GM21423 (cell line): ENCODE data around the gene MGAT5B.

ENCODE experiments used
- ATAC-seq: cut with Tn5 transposase; IDR thresholded peaks from one replicate; pipeline ENCODE4 v1.9.1; 2021; ENCODE audit warnings: mild to moderate bottlenecking, moderate library complexity; ENCODE audit not compliant: unreplicated experiment

MGAT5B gene

GRCh38 chr17:76878568-76878967 is 10.4 kb downstream of the MGAT5B start:
- ATAC-seq: no peak

DNA sequence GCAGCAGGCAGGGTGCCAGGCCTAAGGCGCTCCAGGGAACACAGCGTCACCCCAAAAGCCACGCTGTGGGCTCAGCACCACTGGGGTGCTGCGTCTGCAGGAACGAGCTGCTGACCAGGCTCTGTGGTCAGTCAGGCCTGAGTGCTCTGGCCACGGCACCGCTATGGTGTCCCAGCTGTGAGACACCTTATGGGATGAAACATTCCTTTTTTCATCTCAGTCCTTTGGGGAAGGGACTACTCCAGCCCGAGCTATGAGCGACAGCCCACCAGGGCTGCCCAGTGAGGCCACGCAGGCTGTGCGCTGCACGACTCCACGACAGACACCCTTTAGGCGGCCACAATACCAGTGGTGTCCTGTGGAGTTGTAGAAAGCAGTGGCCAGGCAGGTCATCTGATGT is 11.1 kb downstream of the MGAT5B start:
- ATAC-seq: no peak

DNA sequence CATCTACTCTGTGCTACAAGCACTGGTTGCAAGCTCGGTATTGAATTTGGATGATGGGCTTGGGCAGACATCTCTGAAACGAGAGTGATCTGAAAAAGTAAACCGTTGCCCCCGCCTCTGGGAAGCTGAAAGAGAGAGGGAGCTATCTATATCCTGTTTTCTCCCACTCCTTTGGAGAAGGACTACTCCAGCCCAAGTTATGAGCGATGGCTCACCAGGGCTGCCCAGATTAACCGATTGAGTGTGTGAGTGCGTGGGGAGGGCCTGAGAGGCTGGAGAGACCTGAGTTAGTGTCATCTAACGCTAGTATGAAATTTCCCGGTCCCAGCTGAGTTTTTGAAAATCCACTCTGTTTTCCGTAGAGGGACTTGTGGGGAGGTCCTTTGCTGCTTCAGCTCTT is 11.5 kb downstream of the MGAT5B start:
- no peak for ATAC-seq

- no peak for ATAC-seq
Measured at GRCh38 chr17:76880268-76880667, 12.1 kb downstream of the MGAT5B start.

DNA sequence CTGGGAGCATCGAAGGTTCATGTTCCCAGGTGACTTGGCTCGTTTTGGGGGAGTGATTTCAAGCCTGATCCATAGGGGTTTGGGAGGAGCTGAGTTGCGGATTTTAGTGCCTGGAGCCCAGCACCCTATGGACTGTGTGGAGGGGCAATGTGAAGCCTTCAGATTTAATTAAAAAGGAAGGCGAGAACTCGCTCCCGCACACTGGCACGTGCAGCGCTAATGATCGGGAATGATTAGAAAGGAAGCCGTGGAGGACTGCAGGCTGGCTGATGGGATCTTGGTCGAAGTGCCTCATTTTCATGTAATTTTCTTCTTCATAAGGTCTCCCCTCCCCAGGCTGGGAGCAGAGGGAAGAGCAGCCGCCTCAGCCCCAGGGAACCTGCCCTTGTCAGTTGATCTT is 12.8 kb downstream of the MGAT5B start:
- ATAC-seq: no peak

DNA sequence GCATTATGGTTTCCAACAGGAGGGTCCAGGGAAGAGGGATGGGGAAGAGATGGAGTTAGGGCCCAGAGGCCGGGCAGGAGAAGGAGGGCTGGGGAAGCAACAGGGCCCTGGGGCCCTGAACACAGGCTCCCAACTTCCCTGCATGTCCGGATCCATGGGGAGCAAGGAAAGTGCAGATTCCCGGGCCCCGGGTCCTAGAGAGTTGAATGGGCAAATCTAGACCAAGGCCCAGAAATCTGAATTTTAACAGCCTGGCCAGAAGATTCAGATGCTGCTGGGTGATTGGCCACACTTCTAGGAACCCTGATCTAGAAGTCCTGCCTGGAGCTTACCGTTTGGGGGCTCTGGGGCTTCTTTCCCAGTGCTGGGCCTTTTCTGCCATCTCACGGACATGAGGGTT is 13.2 kb downstream of the MGAT5B start:
- no peak for ATAC-seq

DNA sequence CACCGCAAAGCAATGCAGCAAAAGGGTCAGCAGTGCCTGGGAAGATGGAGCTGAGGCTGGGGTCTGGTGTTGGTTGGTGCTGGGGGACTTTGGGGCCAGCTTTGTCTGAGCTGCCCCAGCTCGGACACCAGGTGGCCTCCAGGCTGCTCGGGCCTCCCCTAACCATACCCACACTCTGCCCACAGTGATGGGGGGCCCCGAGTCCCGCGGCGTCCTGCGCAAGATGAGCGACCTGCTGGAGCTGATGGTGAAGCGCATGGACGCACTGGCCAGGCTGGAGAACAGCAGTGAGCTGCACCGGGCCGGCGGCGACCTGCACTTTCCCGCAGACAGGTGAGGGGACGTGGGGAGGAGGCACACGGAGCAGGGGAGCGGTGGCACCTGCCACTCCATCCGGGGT is 13.8 kb downstream of the MGAT5B start:
- no peak for ATAC-seq

- ATAC-seq: no peak
Measured at GRCh38 chr17:76883744-76884525, 15.7 kb downstream of the MGAT5B start.

GRCh38 chr17:76884995-76885893 is 17.0 kb downstream of the MGAT5B start:
- no peak for ATAC-seq

GRCh38 chr17:76885894-76886290 is 17.7 kb downstream of the MGAT5B start:
- ATAC-seq: no peak

GRCh38 chr17:76886395-76886794 is 18.2 kb downstream of the MGAT5B start:
- ATAC-seq: no peak

GRCh38 chr17:76887802-76888201 is 19.6 kb downstream of the MGAT5B start:
- no peak for ATAC-seq

DNA sequence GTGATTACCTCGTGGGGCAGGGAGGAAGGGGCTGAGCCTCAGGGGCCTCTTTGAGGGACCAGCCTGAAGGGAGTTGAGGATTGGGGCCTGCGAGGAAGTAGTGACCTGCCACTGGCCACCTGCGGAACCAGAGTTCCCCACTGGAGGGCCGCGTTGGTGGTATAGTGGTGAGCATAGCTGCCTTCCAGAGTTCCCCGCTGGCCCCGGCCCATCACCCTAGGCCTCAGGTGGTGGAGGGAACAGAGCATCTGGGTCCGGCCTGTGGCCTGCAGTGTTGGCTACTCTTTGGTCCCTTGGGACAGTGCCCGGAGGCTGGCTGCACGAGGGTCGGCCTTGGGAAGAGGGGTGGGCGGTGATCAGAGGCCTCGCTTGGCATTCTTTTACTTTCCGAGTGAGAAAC is 20.5 kb downstream of the MGAT5B start:
- ATAC-seq: no peak

- no peak for ATAC-seq
Measured at GRCh38 chr17:76889323-76889722, 21.1 kb downstream of the MGAT5B start.

- no peak for ATAC-seq
Measured at GRCh38 chr17:76892329-76892728, 24.1 kb downstream of the MGAT5B start.

GRCh38 chr17:76893623-76894334 is 25.6 kb downstream of the MGAT5B start:
- no peak for ATAC-seq

GRCh38 chr17:76894842-76895241 is 26.6 kb downstream of the MGAT5B start:
- ATAC-seq: no peak

DNA sequence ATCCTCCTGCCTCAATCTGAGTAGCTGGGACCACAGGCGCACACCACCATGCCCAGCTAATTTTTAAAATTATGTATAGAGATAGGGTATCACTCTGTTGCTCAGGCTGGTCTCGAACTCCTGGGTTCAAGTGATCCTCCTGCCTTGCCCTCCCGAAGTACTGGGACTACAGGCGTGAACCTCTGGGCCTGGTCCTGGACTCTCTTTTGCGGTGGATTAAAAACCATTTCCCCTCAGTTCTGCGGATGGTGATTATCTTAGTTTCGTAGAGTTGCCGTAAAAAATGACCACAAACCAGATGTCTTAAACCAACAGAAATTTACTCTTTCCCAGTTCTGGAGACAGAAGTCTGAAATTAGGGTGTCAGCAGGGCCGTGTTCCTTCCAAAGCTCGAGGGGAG is 28.8 kb downstream of the MGAT5B start:
- no peak for ATAC-seq

GRCh38 chr17:76899414-76899813 is 31.2 kb downstream of the MGAT5B start:
- ATAC-seq: no peak

- ATAC-seq: no peak
Measured at GRCh38 chr17:76900723-76901122, 32.5 kb downstream of the MGAT5B start.

GRCh38 chr17:76901542-76902197 is 33.5 kb downstream of the MGAT5B start:
- no peak for ATAC-seq
